Occipital lobe (tissue), 2 donors: ENCODE measurements around the gene SLC7A11. TPM values are rescaled to one million over a fixed set of nuclear protein-coding genes. Genes with fewer than 3 reads are reported as not detected.
"Not testable (repeated sequence)": the region's sequence is repeated elsewhere in the genome, so short reads cannot be mapped to it uniquely, and the experiment has no call there.

Experiments used
- DNase-seq: peaks from one replicate; lab custom pipeline; 2025; lab: John Stamatoyannopoulos, UW
- total RNA-seq: library from RNA; depleted of rRNA; stranded (reverse); fragments of >200 nt; gene quantifications from one replicate; pipeline ENCODE4 v1.2.3, GENCODE V29; 2014

Gene SLC7A11
- total RNA-seq, 1 donor from 2014 or later: 30.9 TPM

DNA sequence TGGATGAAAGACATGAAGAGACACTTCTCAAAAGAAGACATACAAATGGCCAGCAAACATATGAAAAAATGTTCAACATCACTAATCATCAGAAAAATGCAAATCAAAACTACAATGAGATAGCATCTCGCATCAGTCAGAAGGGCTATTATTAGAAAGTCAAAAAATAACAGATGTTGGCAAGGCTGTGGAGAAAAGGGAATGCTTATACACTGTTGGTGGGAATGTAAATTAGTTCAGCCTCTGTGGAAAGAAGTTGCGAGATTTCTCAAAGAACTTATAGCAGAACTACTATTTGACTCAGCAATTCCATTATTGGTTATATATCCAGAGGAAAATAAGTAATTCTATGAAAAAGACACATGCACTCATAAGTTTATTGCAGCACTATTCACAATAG lies 31.6 kb downstream of the SLC7A11 start:
- DNase-seq: not testable (repeated sequence)

DNA sequence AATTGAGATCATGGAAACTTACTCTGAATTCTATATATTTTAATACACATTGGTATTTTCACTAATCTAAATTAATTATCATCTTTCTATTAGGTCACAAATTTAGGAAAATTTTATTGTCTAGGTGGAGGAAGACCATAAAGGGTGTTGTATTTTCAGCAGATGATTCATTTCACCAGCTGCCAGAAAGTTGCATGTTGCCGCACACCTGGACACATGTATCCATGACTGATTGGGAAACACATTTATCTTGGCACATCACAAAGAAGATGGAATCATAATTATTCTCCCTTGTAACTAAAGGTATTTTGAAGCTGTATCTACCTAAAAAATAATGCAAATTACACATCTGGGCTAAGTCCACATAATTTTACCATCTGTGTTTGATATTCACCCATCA lies 33.1 kb downstream of the SLC7A11 start:
- DNase-seq: no peak

DNA sequence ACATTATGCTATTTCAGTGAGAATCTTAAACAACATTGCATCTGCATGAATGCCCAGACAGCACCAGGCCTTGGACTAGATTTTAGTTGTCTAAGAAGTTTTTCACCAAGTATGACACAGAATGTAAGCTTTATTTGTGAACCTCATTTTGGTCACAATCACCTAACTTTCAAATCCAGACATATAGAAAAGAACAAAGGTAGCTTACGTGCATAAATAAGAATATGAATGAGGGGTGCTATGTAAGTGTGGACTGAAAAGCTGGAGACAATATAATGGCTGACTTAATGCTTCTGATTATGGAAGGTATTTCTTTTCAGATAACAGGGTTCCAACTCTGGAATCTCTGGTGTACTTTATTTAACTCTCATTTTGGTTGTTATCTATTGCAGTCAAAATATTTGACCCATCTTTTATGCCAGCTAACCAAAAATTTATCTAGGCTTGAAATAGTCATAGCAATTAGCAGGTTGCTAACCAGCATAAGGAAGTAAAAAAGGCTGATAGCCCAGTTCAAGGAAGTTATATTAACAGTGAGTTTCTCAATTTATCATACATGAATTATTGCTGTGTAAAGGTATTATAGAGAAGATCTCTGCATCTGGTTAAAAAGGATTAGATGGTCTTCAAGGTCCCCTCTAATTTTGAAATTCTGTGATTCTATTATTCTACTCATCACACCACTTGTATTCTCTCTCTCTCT lies 36.5 kb downstream of the SLC7A11 start:
- DNase-seq: no peak

DNA sequence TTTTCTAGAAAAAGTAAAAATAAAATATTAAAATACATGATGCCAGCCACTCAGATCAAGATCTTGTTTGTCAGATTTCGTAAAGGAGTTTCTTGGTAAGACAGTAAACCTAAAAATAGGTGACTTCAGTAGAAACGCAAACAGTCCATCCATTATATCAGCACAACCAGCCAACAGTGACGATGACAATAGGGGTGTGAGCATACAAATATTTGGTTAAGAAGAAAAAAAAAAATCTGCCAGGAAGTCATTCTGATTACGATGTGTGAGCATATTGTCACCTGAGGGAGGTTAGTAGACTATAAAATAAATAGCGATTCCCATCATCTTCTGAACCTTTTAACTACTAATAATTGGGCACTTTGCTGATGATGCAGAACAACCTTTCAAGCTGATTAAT lies 37.6 kb downstream of the SLC7A11 start:
- no peak for DNase-seq

DNA sequence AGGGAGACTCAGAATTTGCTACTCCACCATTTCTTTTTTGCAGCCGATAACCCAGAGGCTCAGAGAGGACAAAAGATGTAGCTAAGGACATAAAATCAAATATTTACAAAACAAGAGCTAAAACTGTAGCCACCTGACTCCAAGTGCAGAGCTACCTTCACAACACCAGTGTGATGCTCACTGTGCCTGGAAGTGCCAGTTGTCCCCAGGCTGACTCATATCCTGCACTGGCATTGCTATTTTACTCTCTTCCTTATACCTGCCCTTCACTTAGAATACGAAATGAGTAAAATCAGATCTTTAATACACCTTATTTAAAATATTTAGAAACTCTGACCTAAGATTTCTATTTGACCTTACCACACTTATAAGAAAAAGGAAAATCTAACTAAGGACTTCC lies 39.5 kb downstream of the SLC7A11 start:
- no peak for DNase-seq

DNA sequence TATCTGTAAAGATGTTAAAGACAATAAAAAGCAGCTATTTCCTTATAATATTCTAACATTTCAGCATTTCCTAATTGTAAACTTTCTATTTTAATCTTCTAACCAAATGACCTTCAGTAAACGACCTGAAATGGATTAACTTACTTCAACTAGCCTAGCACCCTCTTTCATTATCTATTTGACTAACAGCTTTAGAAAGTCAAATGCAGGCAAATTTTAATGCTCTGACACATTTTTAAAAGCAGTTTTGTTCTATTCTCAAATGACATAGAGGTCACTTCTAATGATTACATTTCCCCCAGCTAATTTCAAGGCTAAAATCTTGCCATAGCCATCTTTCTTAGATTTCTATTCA lies 41.9 kb downstream of the SLC7A11 start:
- DNase-seq: no peak

DNA sequence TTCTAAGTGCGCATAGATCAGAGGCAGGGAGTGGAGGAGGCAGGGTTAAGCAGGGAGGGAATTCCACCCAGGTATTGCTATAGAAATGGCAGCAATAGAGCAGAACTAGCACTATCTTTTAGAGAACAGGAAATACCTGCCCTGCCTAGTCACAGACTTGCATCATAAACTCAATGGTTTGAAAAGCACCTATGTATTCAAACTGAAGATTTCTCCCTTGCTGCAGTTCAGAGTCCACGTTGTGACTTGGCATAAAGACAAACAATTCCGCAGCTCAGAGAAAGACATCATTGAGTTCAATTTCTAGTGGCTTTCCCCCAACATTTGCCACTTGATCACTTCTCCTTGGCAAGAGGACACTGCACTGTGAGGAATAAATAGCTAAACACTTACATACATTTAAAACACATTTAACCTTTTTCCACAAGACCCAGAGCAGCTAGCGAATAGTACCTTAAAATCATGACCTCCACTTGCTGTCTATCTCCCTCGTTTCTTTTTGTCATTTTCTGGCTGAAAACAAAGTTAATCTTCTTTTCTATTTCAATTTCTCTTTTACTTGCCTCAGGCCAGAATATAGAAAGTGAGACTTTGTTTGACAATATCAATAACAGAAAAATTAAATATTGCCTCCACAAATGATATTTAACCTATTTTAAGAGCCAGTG lies 42.4 kb downstream of the SLC7A11 start:
- no peak for DNase-seq

DNA sequence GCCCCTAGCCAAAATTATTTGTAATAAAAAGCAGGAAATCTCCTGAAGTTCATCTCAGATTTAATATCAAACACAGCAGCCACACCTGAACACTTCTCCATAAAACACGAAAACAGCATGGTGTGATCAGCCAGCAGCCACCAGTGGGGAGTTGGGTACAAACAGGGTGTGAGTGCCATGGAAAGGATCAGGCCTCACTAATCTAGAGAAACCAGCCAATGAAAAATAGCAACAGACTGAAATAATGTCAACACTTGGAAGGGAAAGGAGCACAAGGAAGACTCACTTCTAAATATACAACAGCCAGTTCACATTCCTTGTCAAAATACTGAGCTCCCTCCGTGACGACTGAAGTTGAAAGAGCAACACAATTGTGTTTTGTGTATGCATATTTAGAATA lies 46.0 kb downstream of the SLC7A11 start:
- no peak for DNase-seq

DNA sequence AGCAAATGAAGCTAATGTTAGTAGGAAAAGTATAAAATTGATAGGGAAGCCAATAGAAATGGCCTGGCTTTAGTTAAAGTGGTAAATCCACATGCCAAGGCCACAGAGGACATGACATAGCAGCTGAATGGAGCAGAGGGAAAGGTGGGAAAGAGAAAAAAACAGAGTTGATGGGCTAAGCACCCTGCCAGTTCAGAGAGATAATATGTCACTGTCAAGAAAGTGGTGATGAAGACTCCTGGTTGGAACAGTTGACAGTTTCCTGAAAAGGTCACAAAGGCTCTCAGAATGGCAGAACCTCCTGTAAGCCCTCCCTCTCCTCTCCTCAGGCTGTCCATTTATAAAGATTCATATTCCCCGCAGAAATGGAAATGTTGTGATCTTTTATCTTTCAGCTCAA lies 48.2 kb downstream of the SLC7A11 start:
- DNase-seq: no peak

DNA sequence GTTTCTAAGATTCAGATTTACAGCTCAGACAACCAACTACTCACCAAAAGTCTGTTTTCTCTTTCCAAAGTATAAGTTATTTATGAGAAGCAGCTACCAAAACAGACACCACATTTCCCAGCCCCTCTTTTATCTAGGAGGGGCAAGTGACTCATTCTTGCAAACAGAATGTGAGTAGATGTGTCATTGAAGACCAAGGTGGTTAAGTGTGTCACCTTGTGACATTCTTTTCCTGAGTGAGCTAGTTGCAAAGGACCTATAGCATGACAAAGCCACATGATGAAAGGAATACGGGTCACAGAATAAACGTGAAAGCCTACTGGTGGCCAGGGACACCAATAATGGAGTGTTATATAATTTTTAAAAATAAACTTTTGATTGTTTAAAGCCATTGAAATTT lies 50.0 kb downstream of the SLC7A11 start:
- no peak for DNase-seq

DNA sequence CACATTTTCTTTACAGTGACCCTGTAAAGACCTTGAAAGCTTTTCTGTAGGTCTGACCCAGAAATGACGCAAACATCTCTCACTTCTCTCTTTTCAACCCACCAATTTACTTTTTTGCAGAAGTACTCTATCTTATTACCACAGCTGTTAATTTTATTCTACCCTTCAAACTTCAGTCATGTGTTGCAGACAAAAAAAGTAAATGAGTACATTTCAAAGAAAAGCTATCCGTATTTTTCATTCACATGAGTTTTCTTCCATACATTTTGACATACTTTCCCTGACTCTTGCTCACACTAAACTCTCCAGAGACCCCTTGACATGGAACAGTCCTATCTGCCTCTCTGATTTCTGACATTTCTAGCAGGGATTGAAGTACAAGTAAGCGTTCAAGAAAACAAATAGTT lies 51.7 kb downstream of the SLC7A11 start:
- no peak for DNase-seq

DNA sequence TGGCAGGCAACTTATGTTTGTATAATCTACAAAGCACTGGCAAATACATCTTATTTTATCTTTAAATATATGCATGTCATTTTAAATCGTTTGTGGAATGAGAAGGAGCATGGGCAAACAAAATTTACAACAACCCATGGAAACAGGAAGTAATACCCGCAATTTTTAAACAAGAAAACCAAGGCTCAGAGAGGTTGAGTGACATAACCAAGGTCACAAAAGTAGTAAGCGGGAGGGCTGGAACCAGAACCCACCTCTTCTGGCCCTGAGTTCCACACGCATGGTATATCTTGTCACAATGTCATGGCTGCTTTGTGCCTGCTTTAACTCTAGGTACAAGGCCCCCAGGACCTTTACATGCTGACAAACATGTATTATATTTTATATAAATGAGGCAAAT lies 52.9 kb downstream of the SLC7A11 start:
- DNase-seq: no peak

DNA sequence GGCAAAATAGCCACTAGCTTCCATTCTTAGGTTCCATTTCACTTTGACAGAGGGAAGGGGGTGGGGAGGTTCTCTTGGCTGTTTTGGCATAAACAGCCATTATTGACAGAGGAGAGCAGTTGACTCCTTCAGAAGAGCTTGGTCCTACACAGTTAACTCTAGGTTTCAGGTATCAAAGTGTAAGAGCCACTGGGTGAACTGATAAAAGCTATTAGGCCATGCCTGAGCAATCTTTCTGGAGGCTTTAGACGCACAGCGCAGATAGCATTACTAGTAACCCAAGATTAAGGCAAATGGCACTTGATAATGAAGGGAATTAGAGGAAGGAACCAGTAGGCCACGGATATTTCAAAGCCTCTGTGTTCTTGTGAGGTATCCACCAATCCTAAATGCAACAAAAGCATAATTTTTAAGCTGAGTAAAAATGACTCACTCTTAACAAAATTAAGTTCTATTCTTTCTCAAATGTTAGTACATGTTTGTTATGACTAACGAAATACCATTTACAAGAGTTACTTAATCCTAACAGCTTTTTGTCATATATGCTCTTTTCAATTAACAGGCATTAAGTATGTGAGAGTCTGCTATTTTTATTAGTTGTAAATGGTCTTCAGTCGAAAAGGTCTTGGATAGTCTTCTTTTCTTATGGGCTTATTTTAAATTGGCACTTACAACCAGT lies 53.6 kb downstream of the SLC7A11 start:
- no peak for DNase-seq

DNA sequence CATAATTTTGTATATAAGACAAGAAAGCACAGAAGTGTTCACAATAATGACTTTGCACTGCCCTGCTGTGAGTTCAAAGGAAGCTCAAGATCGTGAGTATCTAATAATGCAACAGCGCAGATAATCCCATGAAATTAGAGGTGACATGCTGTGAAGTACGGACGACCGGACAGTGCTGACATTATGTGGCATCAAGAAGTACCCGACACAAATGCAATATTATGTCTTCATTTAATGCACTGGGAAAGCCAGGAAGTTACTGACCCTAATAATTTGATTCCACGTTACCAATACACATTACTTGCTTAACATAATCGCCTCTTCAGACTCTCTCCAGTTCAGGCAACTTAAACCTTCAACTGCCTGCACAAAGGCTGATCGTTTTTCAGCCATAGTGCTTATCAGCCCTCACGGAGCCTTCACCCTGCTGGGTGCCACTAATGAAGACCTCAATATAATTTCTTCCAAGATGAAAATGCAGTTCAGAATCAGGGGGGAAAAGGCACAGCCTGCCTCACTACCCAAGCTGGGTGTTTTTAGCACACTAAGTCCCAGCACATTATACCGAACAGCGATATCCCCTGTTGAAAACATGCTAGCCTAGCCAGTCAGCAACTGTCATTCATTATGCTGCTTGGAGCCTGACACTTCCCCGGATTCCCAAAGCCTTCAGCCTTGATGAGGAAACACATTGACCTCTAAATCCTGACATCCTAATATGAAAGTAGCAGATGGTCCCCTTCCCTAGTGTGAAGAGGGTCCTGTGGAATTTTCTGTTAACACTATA lies 56.1 kb downstream of the SLC7A11 start:
- DNase-seq: no peak

DNA sequence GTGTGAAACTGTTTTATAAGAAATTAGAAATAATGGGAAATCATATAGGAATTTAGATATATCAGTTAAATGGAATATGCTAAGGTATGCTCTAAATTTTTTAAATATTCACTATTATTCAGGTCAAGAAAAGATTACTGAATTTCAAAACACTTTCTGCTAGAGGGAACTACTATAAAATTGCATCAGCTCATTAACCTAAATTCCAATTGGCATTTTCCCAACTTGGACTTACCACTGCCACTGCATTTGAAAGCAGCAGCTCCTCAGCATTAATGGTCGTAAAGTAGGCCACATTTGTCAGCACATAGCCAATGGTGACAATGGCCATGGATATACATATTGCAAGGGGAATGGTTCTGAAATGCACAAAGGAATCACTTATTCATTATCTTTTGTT lies 57.3 kb downstream of the SLC7A11 start:
- no peak for DNase-seq

DNA sequence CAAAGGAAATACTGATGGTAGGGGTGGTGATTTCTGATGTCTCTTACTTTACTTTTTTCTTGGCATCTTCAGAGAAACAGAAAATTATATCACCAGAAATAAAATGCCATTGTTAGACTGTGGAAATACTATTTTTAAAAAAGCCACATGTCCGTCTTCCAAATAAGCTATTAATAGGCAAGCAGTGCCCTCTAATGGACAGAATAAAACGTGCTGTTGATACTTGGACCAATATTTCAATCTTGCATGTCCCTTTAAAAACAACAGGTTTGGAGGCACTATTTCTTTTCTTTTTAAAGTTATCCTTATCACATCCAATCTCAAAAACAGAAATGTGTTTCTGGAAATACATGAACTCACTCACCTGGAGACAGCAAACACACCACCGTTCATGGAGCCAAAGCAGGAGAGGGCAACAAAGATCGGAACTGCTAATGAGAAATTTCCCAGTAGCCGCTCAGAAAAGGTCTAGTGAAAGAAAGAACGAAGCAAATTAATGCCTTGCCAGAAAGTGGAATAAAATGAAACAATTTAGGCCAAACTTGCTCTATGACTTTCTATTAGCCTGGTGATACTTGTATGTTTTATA lies 59.2 kb downstream of the SLC7A11 start:
- DNase-seq: no peak

DNA sequence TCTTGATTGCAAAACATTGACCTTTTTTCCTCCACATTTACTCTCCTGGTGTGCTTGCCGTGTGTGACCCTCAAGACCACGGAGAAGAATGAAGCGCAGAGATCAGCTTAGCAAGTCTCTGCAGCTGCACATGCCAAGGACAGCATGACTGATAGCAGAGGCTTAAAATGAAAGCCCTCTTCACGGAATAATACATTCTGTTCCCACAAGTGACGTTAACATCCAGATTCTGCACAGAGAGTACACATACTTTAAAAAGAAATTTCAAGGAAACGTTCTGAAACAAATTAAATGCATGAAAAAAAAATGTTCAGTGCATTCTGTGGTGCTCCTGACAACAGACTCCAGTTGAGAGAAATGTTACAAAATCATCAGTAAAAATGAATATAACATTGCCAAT lies 60.9 kb downstream of the SLC7A11 start:
- peak; percentile 8 for DNase-seq

DNA sequence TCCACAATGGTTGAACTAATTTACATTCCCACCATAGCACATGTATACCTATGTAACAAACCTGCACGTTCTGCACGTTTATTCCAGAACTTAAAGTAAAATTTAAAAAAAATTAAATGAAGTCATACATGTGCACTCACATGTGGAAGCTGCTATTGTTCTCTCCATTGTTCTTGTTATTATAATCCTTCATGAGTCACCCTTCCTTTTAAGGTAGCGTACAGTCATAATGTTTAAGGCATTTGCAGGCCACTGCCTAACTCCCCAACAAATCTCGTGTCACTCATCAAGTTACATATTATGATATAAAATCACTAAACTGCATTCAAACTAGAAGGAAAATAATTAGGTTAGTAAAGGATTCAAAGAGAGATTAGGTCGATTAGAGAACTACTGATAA lies 63.6 kb downstream of the SLC7A11 start:
- no peak for DNase-seq

DNA sequence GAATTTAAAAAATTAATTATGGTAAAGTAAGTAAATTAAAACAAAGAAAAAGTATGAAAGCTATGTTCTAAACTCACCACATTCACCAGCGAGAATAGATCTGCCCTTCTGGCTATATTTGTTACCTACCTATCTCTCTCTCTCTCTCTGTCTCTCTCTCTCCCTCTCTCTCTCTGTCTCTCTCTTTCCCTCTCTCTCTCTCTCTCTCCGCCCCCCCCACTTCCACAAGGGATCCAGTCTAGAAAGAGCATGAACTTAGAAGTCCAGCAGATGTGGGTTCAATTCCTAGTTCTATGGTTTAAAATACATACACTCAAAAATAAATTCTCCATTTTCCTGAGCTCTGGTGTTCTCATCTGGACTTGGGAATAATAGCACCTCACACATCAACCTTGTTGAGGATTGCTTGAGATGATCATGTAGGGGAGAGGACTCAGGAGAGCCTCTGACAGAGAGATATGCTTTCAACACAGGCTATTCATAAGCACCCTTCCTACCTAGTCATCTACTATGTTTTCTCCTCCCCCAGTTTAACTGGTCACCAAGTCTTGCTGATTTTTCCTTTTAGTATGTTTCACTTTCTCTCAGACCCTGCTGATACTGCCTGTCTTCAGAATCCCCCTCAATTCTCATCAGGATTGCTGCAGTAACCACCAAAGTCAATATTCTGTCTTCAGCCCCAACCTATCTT lies 64.7 kb downstream of the SLC7A11 start:
- no peak for DNase-seq

DNA sequence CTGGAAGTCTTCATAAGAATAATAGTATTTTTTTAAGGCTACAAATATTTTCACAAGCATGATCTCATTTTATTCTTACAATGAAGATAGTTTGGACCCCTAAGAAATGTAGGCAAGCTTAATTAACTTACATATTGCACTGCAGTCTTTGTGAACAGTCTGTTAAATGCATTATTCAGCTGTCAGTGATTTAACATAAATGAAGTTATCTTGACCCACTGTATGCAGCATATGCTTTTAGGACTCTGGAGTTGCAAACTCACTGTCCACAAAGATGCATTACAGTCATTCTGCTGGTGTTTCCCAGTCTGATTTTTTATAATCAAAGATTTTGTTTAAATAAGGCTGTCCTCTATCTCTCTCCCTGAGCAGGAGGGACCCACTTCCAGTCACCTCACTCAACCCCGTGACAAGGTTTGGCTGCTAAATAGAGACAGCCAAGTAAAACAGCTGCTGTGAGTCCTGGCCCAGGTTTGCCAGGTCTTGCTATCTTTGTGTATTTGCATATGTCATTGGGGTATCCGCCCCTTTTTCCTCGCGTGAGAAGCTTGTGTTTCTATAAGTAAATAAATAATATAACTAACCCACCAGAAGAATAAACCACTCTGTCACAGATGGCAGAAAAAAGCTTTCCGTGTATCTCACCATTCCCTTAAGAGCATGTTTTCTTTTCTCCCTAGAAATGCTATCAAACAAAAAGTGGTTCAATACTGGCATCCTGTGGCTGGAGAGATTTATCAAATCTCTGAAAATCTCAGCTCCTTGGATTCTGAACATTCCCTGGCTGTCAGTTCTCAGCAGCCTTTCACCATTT lies 67.0 kb downstream of the SLC7A11 start:
- no peak for DNase-seq
